ENCODE results near the gene COL4A4. TPM values are rescaled to one million over a fixed set of nuclear protein-coding genes. Genes with fewer than 3 reads are reported as not detected.
A peak's percentile ranks its signal among the peaks of the same experiment; 100 is the strongest.

Gene COL4A4
- total RNA-seq, 1 donor = 0.43 TPM

- H3K4me3 ChIP-seq (ENCODE audit: low read depth, low read length) = no peak overlapping the region
- TF ChIP-seq, protein P1, sequence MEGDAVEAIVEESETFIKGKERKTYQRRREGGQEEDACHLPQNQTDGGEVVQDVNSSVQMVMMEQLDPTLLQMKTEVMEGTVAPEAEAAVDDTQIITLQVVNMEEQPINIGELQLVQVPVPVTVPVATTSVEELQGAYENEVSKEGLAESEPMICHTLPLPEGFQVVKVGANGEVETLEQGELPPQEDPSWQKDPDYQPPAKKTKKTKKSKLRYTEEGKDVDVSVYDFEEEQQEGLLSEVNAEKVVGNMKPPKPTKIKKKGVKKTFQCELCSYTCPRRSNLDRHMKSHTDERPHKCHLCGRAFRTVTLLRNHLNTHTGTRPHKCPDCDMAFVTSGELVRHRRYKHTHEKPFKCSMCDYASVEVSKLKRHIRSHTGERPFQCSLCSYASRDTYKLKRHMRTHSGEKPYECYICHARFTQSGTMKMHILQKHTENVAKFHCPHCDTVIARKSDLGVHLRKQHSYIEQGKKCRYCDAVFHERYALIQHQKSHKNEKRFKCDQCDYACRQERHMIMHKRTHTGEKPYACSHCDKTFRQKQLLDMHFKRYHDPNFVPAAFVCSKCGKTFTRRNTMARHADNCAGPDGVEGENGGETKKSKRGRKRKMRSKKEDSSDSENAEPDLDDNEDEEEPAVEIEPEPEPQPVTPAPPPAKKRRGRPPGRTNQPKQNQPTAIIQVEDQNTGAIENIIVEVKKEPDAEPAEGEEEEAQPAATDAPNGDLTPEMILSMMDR (IDR thresholded peaks at IDR 0.05; ENCODE audit: insufficient read depth, low read depth, low read length) = no peak
- DNase-seq (ENCODE audit: low read depth) = no peak
These were observed 192.2 kb downstream of the COL4A4 start for GRCh38 chr2:226971770-226972169.

DNA sequence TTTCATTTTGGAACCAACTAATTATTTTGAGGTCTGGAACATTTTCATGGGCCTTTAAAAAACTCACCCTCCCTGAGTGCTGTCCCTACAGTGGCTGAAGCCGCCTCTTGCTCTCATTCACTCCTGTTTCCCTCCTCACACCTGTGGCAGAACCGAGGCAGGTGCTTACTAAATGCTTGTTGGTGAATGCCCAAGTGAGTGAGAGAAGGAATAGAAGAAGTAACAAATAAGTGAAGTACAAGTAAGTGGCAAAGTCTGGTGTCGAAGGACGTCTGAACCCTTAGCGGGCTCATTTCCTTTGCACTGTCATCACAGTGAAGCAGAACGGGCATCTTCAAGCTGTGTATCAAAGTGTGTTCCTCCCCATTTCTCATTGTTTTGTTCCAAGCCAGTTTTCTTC, 192.9 kb downstream of the COL4A4 start:
- H3K4me3 ChIP-seq (ENCODE audit: low read depth, low read length) = no peak overlapping the region
- DNase-seq (ENCODE audit: low read depth) = no peak
- TF ChIP-seq, protein P1 (IDR thresholded peaks at IDR 0.05; ENCODE audit: insufficient read depth, low read depth, low read length) = no peak

GRCh38 chr2:226970362-226970761, 193.6 kb downstream of the COL4A4 start:
- DNase-seq (ENCODE audit: low read depth) = no peak
- TF ChIP-seq, protein P1 (IDR thresholded peaks at IDR 0.05; ENCODE audit: insufficient read depth, low read depth, low read length) = no peak
- no peak overlapping the region for H3K4me3 ChIP-seq (ENCODE audit: low read depth, low read length)

DNA sequence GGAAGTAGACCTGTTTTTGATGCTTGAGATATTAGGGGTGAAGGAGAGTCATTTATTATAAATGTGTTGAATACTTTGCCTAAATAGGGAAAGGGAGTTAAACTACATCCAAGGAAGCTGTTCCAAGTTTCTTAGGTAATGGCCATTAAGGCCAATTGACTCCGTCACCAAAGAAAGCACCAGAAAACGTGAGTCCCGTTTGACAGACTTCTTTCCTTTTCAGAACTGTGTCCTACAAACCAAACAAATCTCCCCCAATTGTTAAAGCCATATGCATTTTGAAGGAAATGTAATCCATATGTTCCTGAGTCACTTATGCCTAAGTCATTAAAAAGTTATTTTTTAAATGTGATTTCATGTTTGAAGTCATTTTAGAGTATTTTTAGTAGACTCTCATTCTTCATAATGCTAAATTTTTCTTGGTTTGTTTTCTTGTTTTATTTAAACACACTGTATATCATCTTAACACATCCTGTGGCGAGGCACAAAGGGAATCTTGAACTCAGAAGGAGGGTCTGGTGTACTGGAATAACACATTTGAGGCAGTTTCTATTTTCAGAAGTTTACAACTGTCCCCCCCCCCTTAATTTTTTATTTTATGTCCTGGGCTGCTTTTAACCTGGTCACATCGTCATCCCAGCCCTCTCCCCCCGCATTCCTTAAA, 194.5 kb downstream of the COL4A4 start:
- no peak overlapping the region for H3K4me3 ChIP-seq (ENCODE audit: low read depth, low read length)
- DNase-seq (ENCODE audit: low read depth) = peak; percentile 38
- TF ChIP-seq, protein P1 (IDR thresholded peaks at IDR 0.05; ENCODE audit: insufficient read depth, low read depth, low read length) = no peak

GRCh38 chr2:226965376-226965775, 198.6 kb downstream of the COL4A4 start:
- no peak overlapping the region for H3K4me3 ChIP-seq (ENCODE audit: low read depth, low read length)
- DNase-seq (ENCODE audit: low read depth) = no peak
- TF ChIP-seq, protein P1 (IDR thresholded peaks at IDR 0.05; ENCODE audit: insufficient read depth, low read depth, low read length) = no peak

DNA sequence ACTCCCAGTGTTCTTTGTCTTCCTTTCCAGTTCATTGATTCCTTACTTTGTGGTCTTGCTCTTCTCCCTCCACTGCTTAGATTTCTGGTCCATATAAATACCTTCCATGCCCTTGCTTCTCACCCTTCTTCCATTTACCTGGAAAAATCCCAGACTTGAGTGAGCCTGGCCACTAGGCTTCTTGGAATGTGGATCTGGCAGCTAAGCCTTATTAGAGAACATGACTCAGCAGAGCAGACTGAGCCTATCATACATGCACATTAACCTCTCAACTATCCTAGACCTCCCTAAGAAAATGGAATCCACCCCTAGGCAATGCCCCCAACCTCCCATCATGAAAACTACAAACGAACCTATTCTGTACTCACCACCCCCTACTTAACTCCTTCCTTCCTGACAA, 200.5 kb downstream of the COL4A4 start:
- peak; percentile 63 for DNase-seq (ENCODE audit: low read depth)
- TF ChIP-seq, protein P1 (IDR thresholded peaks at IDR 0.05; ENCODE audit: insufficient read depth, low read depth, low read length) = no peak
- H3K4me3 ChIP-seq (ENCODE audit: low read depth, low read length) = no peak overlapping the region

Data from fibroblast of villous mesenchyme (primary cell).